LNCaP clone FGC (cell line): ENCODE data around the gene CEP83.

Experiments used
- DNase-seq: peaks from one replicate; pipeline ENCODE4 v3.0.0-alpha.2; 2011; ENCODE audit warnings: low read depth
- H3K4me3 ChIP-seq: 2 replicates; pipeline ENCODE4 v1.5.1; 2011; ENCODE audit warnings: mild to moderate bottlenecking, low read depth, low read length, control low read depth
- CTCF ChIP-seq: IDR thresholded peaks from 2 replicates; pipeline ENCODE4 v1.5.1; 2012; ENCODE audit warnings: mild to moderate bottlenecking; ENCODE audit not compliant: control insufficient read depth, insufficient read depth; ENCODE audit errors: extremely low read depth

Gene CEP83

GRCh38 chr12:94498698-94499097 is 39.0 kb upstream of the CEP83 start:
- DNase-seq = no peak
- no peak for TF ChIP-seq CTCF
- no peak overlapping the region for H3K4me3 ChIP-seq

- TF ChIP-seq CTCF = no peak
- no peak for DNase-seq
- no peak overlapping the region for H3K4me3 ChIP-seq
Observed at GRCh38 chr12:94498073-94498472, 38.4 kb upstream of the CEP83 start.

GRCh38 chr12:94495445-94496115 is 35.9 kb upstream of the CEP83 start:
- DNase-seq = no peak
- H3K4me3 ChIP-seq = no peak overlapping the region
- TF ChIP-seq CTCF = no peak

GRCh38 chr12:94491489-94491888 is 31.8 kb upstream of the CEP83 start:
- no peak for DNase-seq

GRCh38 chr12:94488463-94488862 is 28.8 kb upstream of the CEP83 start:
- no peak overlapping the region for H3K4me3 ChIP-seq
- TF ChIP-seq CTCF = no peak
- no peak for DNase-seq

More at GRCh38 chr12:94491489-94491888, 31.8 kb upstream of the CEP83 start:
- H3K4me3 ChIP-seq = no peak overlapping the region
- no peak for TF ChIP-seq CTCF

GRCh38 chr12:94481734-94482133 is 22.1 kb upstream of the CEP83 start:
- no peak overlapping the region for H3K4me3 ChIP-seq
- TF ChIP-seq CTCF = no peak
- no peak for DNase-seq

GRCh38 chr12:94469522-94469921 is 9.9 kb upstream of the CEP83 start:
- no peak overlapping the region for H3K4me3 ChIP-seq
- TF ChIP-seq CTCF = no peak
- no peak for DNase-seq
